ENCODE data around the gene C2orf15.
"Not testable (repeated sequence)": the region's sequence is repeated elsewhere in the genome, so short reads cannot be mapped to it uniquely, and the experiment has no call there.

C2orf15 gene

GRCh38 chr2:99158599-99158998 is 17.1 kb downstream of the C2orf15 start:
- intact Hi-C loops (cut with DNase I): loop anchor here (10.0 kb wide), 1 partner anchor 176 kb away; the partner anchor contains the start of genes EIF5B and TXNDC9
- no peak for DNase-seq

GRCh38 chr2:99159594-99159993 is 18.1 kb downstream of the C2orf15 start:
- intact Hi-C loops (cut with DNase I): loop anchor here (10.0 kb wide), 1 partner anchor 175 kb away; the partner anchor contains the start of genes EIF5B and TXNDC9
- DNase-seq: no peak

- no peak for DNase-seq
- intact Hi-C loops (cut with DNase I): no loop called here
Observed at GRCh38 chr2:99166218-99166617, 24.7 kb downstream of the C2orf15 start.

GRCh38 chr2:99169534-99169933 is 28.0 kb downstream of the C2orf15 start:
- no peak for DNase-seq
- intact Hi-C loops (cut with DNase I): no loop called here

- no peak for DNase-seq
- intact Hi-C loops (cut with DNase I): no loop called here
Observed at GRCh38 chr2:99171377-99172140, 30.1 kb downstream of the C2orf15 start.

- DNase-seq: peak; percentile 91 to 99 (median 95)
- intact Hi-C loops (cut with DNase I): loop anchor here (1.0 to 2.0 kb wide), 3 partner anchors 26 to 310 kb away; partner anchors contain the start of genes LIPT1, REV1, TSGA10 and TXNDC9
Observed at GRCh38 chr2:99180755-99181623, 39.5 kb downstream of the C2orf15 start, which contains the start of the genes MITD1 and MRPL30. MITD1 (minus strand) TSS chr2:99181058; CDS start chr2:99180981, 77 bp downstream. MRPL30 (plus strand) TSS chr2:99181184; CDS start chr2:99186204, 5,020 bp downstream.

GRCh38 chr2:99181624-99182000 is 40.1 kb downstream of the C2orf15 start:
- intact Hi-C loops (cut with DNase I): loop anchor here (1.0 to 2.0 kb wide), 3 partner anchors 27 to 309 kb away; partner anchors contain the start of genes LIPT1, REV1, TSGA10 and TXNDC9
- no peak for DNase-seq

GRCh38 chr2:99183025-99183424 is 41.5 kb downstream of the C2orf15 start:
- DNase-seq: no peak

GRCh38 chr2:99184811-99185210 is 43.3 kb downstream of the C2orf15 start:
- DNase-seq: no peak
- intact Hi-C loops (cut with DNase I): no loop called here

More at GRCh38 chr2:99183025-99183424, 41.5 kb downstream of the C2orf15 start:
- intact Hi-C loops (cut with DNase I): no loop called here

GRCh38 chr2:99187011-99187410 is 45.5 kb downstream of the C2orf15 start:
- intact Hi-C loops (cut with DNase I): no loop called here
- no peak for DNase-seq

- intact Hi-C loops (cut with DNase I): no loop called here
- DNase-seq: no peak
Observed at GRCh38 chr2:99188357-99188756, 46.9 kb downstream of the C2orf15 start.

GRCh38 chr2:99190548-99190947 is 49.0 kb downstream of the C2orf15 start:
- intact Hi-C loops (cut with DNase I): no loop called here
- DNase-seq: no peak

- intact Hi-C loops (cut with DNase I); DNase-seq: not testable (repeated sequence)
Observed at GRCh38 chr2:99192364-99192763, 50.9 kb downstream of the C2orf15 start.

GRCh38 chr2:99198103-99198841 is 56.8 kb downstream of the C2orf15 start:
- intact Hi-C loops (cut with DNase I): no loop called here

GRCh38 chr2:99200076-99200800 is 58.7 kb downstream of the C2orf15 start:
- intact Hi-C loops (cut with DNase I): no loop called here
- no peak for DNase-seq

More at GRCh38 chr2:99198103-99198841, 56.8 kb downstream of the C2orf15 start:
- no peak for DNase-seq

Measured in posterior cingulate gyrus (tissue), 11 donors.